GM06990 (cell line): ENCODE measurements around the gene CYP2W1.

ENCODE experiments used
- DNase-seq: peaks from one replicate; pipeline ENCODE4 v3.0.0-alpha.2; 2011; ENCODE audit not compliant: insufficient read length; ENCODE audit errors: extremely low read depth
- H3K27me3 ChIP-seq: replicated peaks from 2 replicates; pipeline ENCODE4 v1.6.0; 2011; ENCODE audit warnings: low read length; ENCODE audit not compliant: control insufficient read depth, insufficient read depth
- H3K36me3 ChIP-seq: 2 replicates; pipeline ENCODE4 v1.5.1; 2011; ENCODE audit warnings: low read length; ENCODE audit not compliant: control insufficient read depth, insufficient read depth
- H3K4me3 ChIP-seq: replicated peaks from 2 replicates; pipeline ENCODE4 v1.5.1; 2011; ENCODE audit warnings: low read depth, mild to moderate bottlenecking, control low read depth, low read length
- CTCF ChIP-seq: IDR thresholded peaks from 2 replicates; pipeline ENCODE4 v1.5.1; 2011; ENCODE audit warnings: low read length, control low read depth, mild to moderate bottlenecking, inconsistent platforms; ENCODE audit not compliant: insufficient read depth, poor library complexity, severe bottlenecking

The CYP2W1 gene

GRCh38 chr7:1012004-1012715 is 29.2 kb downstream of the CYP2W1 start:
- Histone ChIP-seq H3K36me3 (peaks cover 12% of the 10 kb centered on the region), H3K4me3 (no peak overlapping the region), H3K27me3 (no peaks in the 10 kb centered on the region)
- TF ChIP-seq CTCF = no peak
- no peak for DNase-seq

- peaks cover 12% of the 10 kb centered on the region for H3K36me3 ChIP-seq
- H3K4me3 ChIP-seq = no peak overlapping the region
- no peak for TF ChIP-seq CTCF
- no peaks in the 10 kb centered on the region for H3K27me3 ChIP-seq
- DNase-seq = no peak
Measured at GRCh38 chr7:1012716-1013095, 29.7 kb downstream of the CYP2W1 start.

GRCh38 chr7:1013581-1013980 is 30.6 kb downstream of the CYP2W1 start:
- no peak for TF ChIP-seq CTCF
- no peak overlapping the region for H3K4me3 ChIP-seq
- no peaks in the 10 kb centered on the region for H3K27me3 ChIP-seq
- no peak for DNase-seq
- H3K36me3 ChIP-seq = peaks cover 17% of the 10 kb centered on the region

- TF ChIP-seq CTCF = no peak
- H3K36me3 ChIP-seq = peaks cover 8% of the 10 kb centered on the region
- DNase-seq = no peak
- no peak overlapping the region for H3K4me3 ChIP-seq
- H3K27me3 ChIP-seq = no peaks in the 10 kb centered on the region
Measured at GRCh38 chr7:1014681-1015080, 31.7 kb downstream of the CYP2W1 start.

- TF ChIP-seq CTCF = no peak
- Histone ChIP-seq H3K27me3 (no peaks in the 10 kb centered on the region), H3K36me3 (peaks cover 10% of the 10 kb centered on the region), H3K4me3 (no peak overlapping the region)
- DNase-seq = no peak
Measured at GRCh38 chr7:1015196-1016121, 32.5 kb downstream of the CYP2W1 start.
